HEK293 (cell line): ENCODE measurements around the gene PRKCZ.

Source experiments
- CTCF ChIA-PET: fragments of 350-600 bp; formaldehyde crosslinking; extraction: SDS; loops from one replicate; lab custom pipeline; 2021; ENCODE audit warnings: antibody characterized with exemption; lab: Yijun Ruan, JAX
- POLR2A ChIA-PET: fragments of 300-600 bp; formaldehyde crosslinking; extraction: SDS; loops from one replicate; lab custom pipeline; 2020; ENCODE audit warnings: antibody characterized with exemption, inconsistent platforms; lab: Yijun Ruan, JAX
- H3K27ac ChIP-seq: fragments of 200-500 bp; sonication (Bioruptor generic); 2 replicates; pipeline ENCODE4 v1.5.1; 2014; ENCODE audit warnings: low read depth, low read length, control low read depth, inconsistent platforms; ENCODE audit errors: extremely low read depth
- H3K36me3 ChIP-seq, 2 experiments: fragments of 200-500 bp in 1 of 2; sonication (Bioruptor generic) in 1 of 2; 1 replicate in 1 of 2; 2 replicates in 1 of 2; pipeline ENCODE4 v1.5.1; 2014 to 2017; ENCODE audit warnings: inconsistent platforms in 2 of 2, low read length in 2 of 2; ENCODE audit not compliant: control insufficient read depth in 2 of 2, insufficient read depth in 1 of 2
- H3K4me1 ChIP-seq: fragments of 200-500 bp; sonication (Bioruptor generic); 2 replicates; pipeline ENCODE4 v1.5.1; 2014; ENCODE audit warnings: mild to moderate bottlenecking, low read length, inconsistent platforms; ENCODE audit not compliant: control insufficient read depth, insufficient read depth
- H3K4me3 ChIP-seq: 2 replicates; pipeline ENCODE4 v1.5.1; 2011; ENCODE audit warnings: low read depth, mild to moderate bottlenecking, control low read depth, low read length, moderate library complexity
- H3K9me3 ChIP-seq: fragments of 200-500 bp; sonication (Bioruptor generic); 2 replicates; pipeline ENCODE4 v1.5.1; 2014; ENCODE audit warnings: low read depth, low read length, inconsistent platforms; ENCODE audit not compliant: control insufficient read depth, insufficient read depth
- GLIS2 ChIP-seq: fragments of 450-650 bp; formaldehyde crosslinking; IDR thresholded peaks from 2 replicates; pipeline ENCODE4 v1.5.1; 2016; ENCODE audit warnings: missing biosample characterization, missing genetic modification characterization
- KLF9 ChIP-seq: fragments of 450-650 bp; formaldehyde crosslinking; IDR thresholded peaks from 2 replicates; pipeline ENCODE4 v1.5.1; 2016; ENCODE audit warnings: missing biosample characterization, missing genetic modification characterization, low read depth
- SCRT1 ChIP-seq: fragments of 450-650 bp; formaldehyde crosslinking; IDR thresholded peaks from 2 replicates; pipeline ENCODE4 v1.5.1; 2016; ENCODE audit warnings: missing biosample characterization, missing genetic modification characterization, borderline replicate concordance
- SCRT2 ChIP-seq: fragments of 450-650 bp; formaldehyde crosslinking; IDR thresholded peaks from 2 replicates; pipeline ENCODE4 v1.5.1; 2016; ENCODE audit warnings: missing biosample characterization, missing genetic modification characterization
- SETDB1 ChIP-seq: IDR thresholded peaks from one replicate; pipeline ENCODE4 v1.6.1; 2017; ENCODE audit warnings: mild to moderate bottlenecking, low read length, moderate library complexity, mixed read lengths; ENCODE audit not compliant: insufficient read length
- TSHZ1 ChIP-seq: fragments of 450-650 bp; formaldehyde crosslinking; IDR thresholded peaks from 2 replicates; pipeline ENCODE4 v1.5.1; 2016; ENCODE audit warnings: missing biosample characterization, missing genetic modification characterization, borderline replicate concordance
- ZBTB1 ChIP-seq: fragments of 450-650 bp; formaldehyde crosslinking; IDR thresholded peaks from 2 replicates; pipeline ENCODE4 v1.5.1; 2016; ENCODE audit warnings: missing biosample characterization, missing genetic modification characterization
- ZFP69B ChIP-seq: fragments of 450-650 bp; formaldehyde crosslinking; IDR thresholded peaks from 2 replicates; pipeline ENCODE4 v1.5.1; 2016; ENCODE audit warnings: missing biosample characterization, missing genetic modification characterization
- ZIC2 ChIP-seq: fragments of 450-650 bp; formaldehyde crosslinking; IDR thresholded peaks from 2 replicates; pipeline ENCODE4 v1.5.1; 2016; ENCODE audit warnings: missing biosample characterization, missing genetic modification characterization
- ZNF114 ChIP-seq: fragments of 450-650 bp; formaldehyde crosslinking; IDR thresholded peaks from 2 replicates; pipeline ENCODE4 v1.5.0; 2017; ENCODE audit warnings: missing biosample characterization, missing genetic modification characterization
- ZNF132 ChIP-seq: fragments of 450-650 bp; formaldehyde crosslinking; IDR thresholded peaks from 2 replicates; pipeline ENCODE4 v1.5.1; 2017; ENCODE audit warnings: missing biosample characterization, missing genetic modification characterization, borderline replicate concordance
- ZNF18 ChIP-seq: fragments of 450-650 bp; formaldehyde crosslinking; IDR thresholded peaks from 2 replicates; pipeline ENCODE4 v1.5.1; 2016; ENCODE audit warnings: missing biosample characterization, missing genetic modification characterization
- ZNF248 ChIP-seq: fragments of 450-650 bp; formaldehyde crosslinking; IDR thresholded peaks from 2 replicates; pipeline ENCODE4 v1.5.1; 2017; ENCODE audit warnings: missing biosample characterization, missing genetic modification characterization
- ZNF266 ChIP-seq: fragments of 450-650 bp; formaldehyde crosslinking; IDR thresholded peaks from 2 replicates; pipeline ENCODE4 v1.5.1; 2016; ENCODE audit warnings: missing biosample characterization, missing genetic modification characterization, low read depth
- ZNF280D ChIP-seq: fragments of 450-650 bp; formaldehyde crosslinking; IDR thresholded peaks from 2 replicates; pipeline ENCODE4 v1.5.1; 2016; ENCODE audit warnings: missing biosample characterization, missing genetic modification characterization
- ZNF311 ChIP-seq: fragments of 450-650 bp; formaldehyde crosslinking; IDR thresholded peaks from 2 replicates; pipeline ENCODE4 v1.5.1; 2017; ENCODE audit warnings: missing biosample characterization, missing genetic modification characterization, borderline replicate concordance
- ZNF423 ChIP-seq: fragments of 450-650 bp; formaldehyde crosslinking; IDR thresholded peaks from 2 replicates; pipeline ENCODE4 v1.5.1; 2016; ENCODE audit warnings: missing biosample characterization, missing genetic modification characterization
- ZNF514 ChIP-seq: fragments of 450-650 bp; formaldehyde crosslinking; IDR thresholded peaks from 2 replicates; pipeline ENCODE4 v1.5.1; 2016; ENCODE audit warnings: missing biosample characterization, missing genetic modification characterization
- ZNF529 ChIP-seq: fragments of 450-650 bp; formaldehyde crosslinking; IDR thresholded peaks from 2 replicates; pipeline ENCODE4 v1.5.1; 2017; ENCODE audit warnings: missing genetic modification characterization, missing biosample characterization; ENCODE audit not compliant: insufficient replicate concordance
- ZNF548 ChIP-seq: fragments of 450-650 bp; formaldehyde crosslinking; IDR thresholded peaks from 2 replicates; pipeline ENCODE4 v1.5.1; 2016; ENCODE audit warnings: missing biosample characterization, missing genetic modification characterization
- ZNF629 ChIP-seq: fragments of 450-650 bp; formaldehyde crosslinking; IDR thresholded peaks from 2 replicates; pipeline ENCODE4 v1.5.1; 2017; ENCODE audit warnings: missing biosample characterization, missing genetic modification characterization
- ZNF677 ChIP-seq: fragments of 450-650 bp; IDR thresholded peaks from 2 replicates; pipeline ENCODE4 v1.5.0; 2018; ENCODE audit warnings: missing biosample characterization, mild to moderate bottlenecking, missing genetic modification characterization, moderate library complexity
- ZSCAN5A ChIP-seq: fragments of 450-650 bp; formaldehyde crosslinking; IDR thresholded peaks from 2 replicates; pipeline ENCODE4 v1.5.1; 2016; ENCODE audit warnings: missing biosample characterization, missing genetic modification characterization

The PRKCZ gene

GRCh38 chr1:2067981-2068380, 17.8 kb downstream of the PRKCZ start:
- Histone ChIP-seq H3K9me3 (no peaks in the 10 kb centered on the region), H3K4me3 (no peak overlapping the region), H3K27ac (no peak overlapping the region), H3K36me3 (peaks cover 0 to 40% of the 10 kb centered on the region in 2 experiments; a peak in 2 of 3 replicates), H3K4me1 (no peaks in the 10 kb centered on the region)
- TF ChIP-seq ZNF629 (no peak), ZNF514 (no peak), ZNF423 (no peak), ZNF248 (no peak), SETDB1 (no peak), ZNF311 (tag by site-specific recombination) (no peak)
- CTCF ChIA-PET: no interaction called here
- POLR2A ChIA-PET: no interaction called here

- H3K4me3 ChIP-seq: no peak overlapping the region
- ChIA-PET CTCF (no interaction called here), POLR2A (no interaction called here)
- H3K9me3 ChIP-seq: no peaks in the 10 kb centered on the region
- H3K4me1 ChIP-seq: no peaks in the 10 kb centered on the region
- no peak overlapping the region for H3K27ac ChIP-seq
- peaks cover 0 to 47% of the 10 kb centered on the region in 2 experiments; a peak in 1 of 3 replicates for H3K36me3 ChIP-seq
- TF ChIP-seq ZNF266 (tag by site-specific recombination): no peak
- no peak for TF ChIP-seq ZNF114 (tag by site-specific recombination)
- TF ChIP-seq ZNF677: no peak
- no peak for TF ChIP-seq ZBTB1 (tag by site-specific recombination)
- TF ChIP-seq KLF9 (tag by site-specific recombination): no peak
- no peak for TF ChIP-seq GLIS2 (tag by site-specific recombination)
- no peak for TF ChIP-seq SCRT1 (tag by site-specific recombination)
- TF ChIP-seq ZNF529 (tag by site-specific recombination): no peak
- no peak for TF ChIP-seq SCRT2 (tag by site-specific recombination)
- no peak for TF ChIP-seq ZFP69B (tag by site-specific recombination)
- no peak for TF ChIP-seq ZNF132 (tag by site-specific recombination)
These were observed 18.7 kb downstream of the PRKCZ start for GRCh38 chr1:2068951-2069350.

- H3K4me1 ChIP-seq: no peaks in the 10 kb centered on the region
- peaks cover 0 to 43% of the 10 kb centered on the region in 2 experiments; a peak in 1 of 3 replicates for H3K36me3 ChIP-seq
- no peak for TF ChIP-seq ZSCAN5A (tag by site-specific recombination)
- no peak for TF ChIP-seq ZNF18
- no peak for TF ChIP-seq ZNF548 (tag by site-specific recombination)
- no peak for TF ChIP-seq ZIC2 (tag by site-specific recombination)
- TF ChIP-seq TSHZ1: no peak
- no peak for TF ChIP-seq ZNF280D (tag by site-specific recombination)
- ChIA-PET POLR2A (no interaction called here), CTCF (no interaction called here)
- no peak overlapping the region for H3K4me3 ChIP-seq
- no peaks in the 10 kb centered on the region for H3K9me3 ChIP-seq
- no peak overlapping the region for H3K27ac ChIP-seq
These were observed 19.8 kb downstream of the PRKCZ start for GRCh38 chr1:2070016-2070415.
